GM19463 (cell line): ENCODE data around the gene ZNF514.
"Not testable (repeated sequence)": the region's sequence is repeated elsewhere in the genome, so short reads cannot be mapped to it uniquely, and the experiment has no call there.

ENCODE experiments used
- ATAC-seq: cut with Tn5 transposase; IDR thresholded peaks from one replicate; pipeline ENCODE4 v1.9.1; 2021; ENCODE audit warnings: mild to moderate bottlenecking, moderate library complexity; ENCODE audit not compliant: unreplicated experiment

The ZNF514 gene

DNA sequence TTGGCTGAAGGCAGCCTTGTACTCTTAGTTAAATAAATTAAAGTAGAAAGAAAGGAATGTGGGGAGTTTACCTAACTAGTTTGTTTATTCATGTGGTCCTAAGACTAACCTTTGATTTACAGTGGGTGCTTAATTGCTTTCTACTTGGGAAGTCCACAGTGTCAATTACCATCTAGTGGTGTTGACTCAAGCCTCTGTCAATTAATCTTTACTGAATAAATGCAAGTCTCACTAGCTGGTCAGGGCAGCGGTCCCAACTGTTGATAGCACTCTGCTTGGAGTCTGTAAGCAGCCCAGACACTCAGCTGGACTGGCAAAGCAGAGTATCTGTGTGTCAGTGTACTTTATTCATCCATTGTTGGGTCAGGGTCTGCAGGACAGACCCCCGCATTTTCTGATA is 15.8 kb downstream of the ZNF514 start:
- ATAC-seq = no peak

DNA sequence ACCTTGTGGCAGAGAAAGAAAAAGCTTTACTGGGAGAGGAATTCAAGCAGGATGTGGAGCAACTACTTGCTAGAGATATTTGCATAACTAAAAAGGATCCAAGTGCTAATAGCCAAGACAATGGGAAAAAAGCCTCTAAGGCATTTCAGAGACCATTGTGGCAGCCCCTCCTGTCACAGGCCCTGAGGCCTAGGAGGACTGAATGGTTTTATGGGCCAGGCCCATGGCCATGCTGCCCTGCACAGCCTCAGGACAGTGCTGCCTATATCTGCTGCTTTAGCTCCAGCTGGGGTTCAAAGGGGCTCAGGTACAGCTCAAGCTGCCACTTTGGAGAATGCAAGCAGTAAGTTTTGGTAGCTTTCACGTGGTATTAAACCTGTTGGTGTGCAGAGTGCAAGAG is 20.9 kb downstream of the ZNF514 start:
- no peak for ATAC-seq

DNA sequence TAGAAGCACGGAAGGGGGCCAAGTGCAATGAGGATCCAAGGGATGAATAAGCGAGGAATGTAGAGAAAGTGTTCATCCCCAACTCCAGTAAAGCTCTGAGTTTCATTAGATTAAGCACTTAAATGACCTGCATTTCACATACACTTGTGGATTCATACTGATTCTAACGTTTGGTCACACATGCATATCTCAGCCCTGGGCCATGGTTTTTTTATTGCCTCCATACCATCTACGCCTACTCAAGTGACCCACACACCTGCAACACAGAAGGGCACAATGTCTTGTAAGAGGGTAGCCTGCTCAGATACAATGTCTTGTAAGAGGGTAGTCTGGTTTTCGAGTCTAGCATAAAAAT is 37.5 kb downstream of the ZNF514 start:
- ATAC-seq = peak; percentile 10

DNA sequence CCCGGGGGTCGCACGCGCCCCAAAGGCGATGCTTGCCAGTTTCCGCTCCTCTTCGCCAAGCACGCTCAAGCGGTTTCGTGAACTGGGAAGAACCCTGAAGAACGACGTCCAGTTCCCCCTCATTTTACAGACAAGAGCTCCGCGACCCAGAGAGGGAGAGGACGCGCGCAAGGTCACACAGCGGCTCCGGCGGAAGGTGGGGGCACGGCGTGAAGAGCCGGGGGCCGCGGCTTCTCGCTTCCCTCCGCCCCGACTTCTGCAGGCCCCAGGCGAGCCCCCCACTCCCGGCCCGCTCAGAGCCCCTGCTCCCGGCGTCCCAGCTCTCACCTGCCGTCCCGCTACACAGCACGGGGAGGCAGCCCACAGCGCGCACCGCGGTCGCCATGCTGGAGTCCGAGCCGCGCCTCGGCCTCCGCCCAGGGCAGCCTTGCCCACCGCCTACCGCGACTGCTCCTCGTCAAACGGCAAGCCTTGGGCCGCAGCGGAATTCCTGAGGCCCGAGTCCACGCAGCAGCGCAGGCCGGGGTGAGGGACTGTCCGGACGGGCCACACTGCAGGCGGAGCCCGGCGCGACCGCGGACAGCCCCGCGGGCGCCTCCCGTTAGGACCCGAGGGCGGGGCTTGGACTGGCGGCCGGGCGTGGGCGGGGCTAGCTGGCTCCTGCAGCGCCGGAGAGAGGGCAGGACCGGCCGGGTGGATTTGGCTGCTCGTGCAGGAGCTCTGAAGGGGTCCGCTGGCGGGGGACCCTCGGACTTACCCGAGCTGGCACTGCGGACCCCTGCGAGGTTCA is 38.0 kb downstream of the ZNF514 start, which contains the start of gene MRPS5:
TSS of gene MRPS5 (minus strand) at position 402 of the 790 bp plus-strand sequence. CDS start at position 385, 17 bp downstream.
- peak; percentile 94 for ATAC-seq

DNA sequence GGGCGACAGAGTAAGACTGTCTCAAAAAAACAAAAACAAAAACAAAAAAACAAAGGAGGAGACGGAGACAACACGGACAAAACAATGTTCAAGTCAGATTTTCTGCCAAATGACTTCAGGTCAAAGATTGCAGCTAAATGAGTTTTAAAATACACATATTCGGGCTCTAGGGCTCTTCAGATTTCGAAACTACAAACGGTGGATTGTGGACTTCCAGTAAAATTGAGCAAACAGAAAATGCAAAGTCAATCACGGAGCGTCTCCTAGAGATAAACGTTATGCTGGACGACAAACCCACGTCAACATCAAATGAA is 38.6 kb downstream of the ZNF514 start:
- peak; percentile 0 for ATAC-seq

DNA sequence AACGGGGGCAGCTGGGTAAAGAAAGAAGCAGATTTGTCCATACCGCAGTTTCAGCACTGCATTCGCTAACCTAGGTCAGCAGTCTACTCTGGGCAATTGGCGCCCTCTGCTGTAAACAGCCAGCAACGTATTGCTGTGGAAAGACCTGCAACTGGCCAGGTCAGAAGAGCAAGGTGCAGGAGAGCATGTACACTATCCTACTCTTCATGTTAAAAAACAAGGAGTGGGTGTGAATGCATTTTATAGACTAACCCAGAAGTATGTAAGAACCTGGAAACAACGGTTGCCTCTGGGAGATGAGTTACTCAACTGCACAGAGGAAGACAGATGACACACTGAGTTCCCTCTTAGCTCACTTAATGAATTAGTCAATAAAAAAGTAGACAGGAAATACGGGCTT is 44.2 kb downstream of the ZNF514 start:
- peak; percentile 99 for ATAC-seq

DNA sequence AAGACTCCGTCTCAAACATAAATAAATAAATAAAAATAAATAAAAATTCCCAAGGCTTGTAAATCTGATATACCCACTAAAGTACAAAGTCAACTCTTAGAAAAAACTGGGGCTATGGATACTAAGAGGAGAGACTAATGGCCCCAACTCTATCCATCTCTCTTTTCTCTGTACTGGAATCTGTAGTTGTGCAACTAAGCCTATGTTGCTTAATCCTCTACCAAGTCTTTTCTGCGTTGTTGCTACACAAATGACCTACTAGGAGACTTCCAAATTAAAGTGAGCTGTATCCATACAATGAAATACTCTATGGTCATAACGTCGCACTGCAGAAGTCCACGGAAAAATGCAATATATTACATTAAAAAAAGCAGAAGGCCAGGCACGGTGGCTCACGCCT is 46.2 kb downstream of the ZNF514 start:
- ATAC-seq = no peak

DNA sequence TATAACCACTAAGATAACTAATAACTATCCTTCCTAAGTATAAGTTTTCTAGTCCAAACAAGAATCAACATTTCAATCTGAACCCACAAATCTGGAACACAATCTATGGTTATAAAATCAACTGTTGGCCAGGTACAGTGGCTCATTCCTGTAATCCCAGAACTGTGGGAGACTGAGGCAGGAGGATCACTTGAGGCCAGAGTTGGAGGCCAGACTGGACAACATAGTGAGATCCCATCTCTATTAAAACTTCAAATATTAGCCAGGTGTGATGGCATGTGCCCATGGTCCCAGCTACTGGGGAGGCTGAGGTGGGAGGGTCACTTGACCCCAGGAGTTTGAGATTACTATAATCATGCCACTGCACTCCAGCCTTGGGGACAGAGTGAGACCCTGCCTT is 49.3 kb downstream of the ZNF514 start:
- no peak for ATAC-seq

DNA sequence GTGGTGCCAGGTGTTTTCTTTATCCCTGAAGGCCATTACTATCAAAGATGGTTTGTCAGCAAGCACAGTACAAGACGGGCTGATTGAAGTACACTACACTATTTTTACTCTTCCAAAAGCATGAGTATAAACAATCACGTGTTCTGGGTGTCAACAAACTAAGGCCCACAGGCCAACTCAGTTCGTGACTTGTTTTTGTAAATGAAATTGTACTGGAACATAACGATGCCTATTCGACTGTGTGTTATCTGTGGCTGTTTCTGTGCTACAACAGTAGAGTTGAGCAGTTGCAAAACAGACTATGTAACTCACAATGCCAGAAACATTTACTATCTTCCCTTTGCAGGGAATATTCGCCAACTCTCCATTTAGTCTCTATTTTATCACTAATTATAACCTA is 50.4 kb downstream of the ZNF514 start:
- no peak for ATAC-seq

DNA sequence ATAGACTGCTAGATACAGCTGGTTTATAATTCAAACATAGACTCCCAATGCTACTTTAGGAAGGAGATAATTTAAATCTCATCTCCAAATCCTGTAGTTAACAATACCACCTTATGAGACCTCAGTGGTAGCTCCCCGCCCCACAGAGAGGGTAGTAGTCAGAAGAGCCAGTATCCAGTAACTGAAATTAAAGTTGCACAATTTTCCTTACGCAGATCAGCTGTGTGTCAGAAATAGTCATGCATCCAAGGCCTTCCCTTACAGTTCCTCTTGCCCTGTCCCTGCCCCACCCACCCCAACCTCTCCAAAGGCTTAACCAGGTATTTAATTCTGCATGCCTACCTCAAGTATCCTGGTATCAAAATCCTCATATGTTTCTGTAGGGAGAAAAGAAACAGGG is 53.6 kb downstream of the ZNF514 start:
- ATAC-seq = no peak

DNA sequence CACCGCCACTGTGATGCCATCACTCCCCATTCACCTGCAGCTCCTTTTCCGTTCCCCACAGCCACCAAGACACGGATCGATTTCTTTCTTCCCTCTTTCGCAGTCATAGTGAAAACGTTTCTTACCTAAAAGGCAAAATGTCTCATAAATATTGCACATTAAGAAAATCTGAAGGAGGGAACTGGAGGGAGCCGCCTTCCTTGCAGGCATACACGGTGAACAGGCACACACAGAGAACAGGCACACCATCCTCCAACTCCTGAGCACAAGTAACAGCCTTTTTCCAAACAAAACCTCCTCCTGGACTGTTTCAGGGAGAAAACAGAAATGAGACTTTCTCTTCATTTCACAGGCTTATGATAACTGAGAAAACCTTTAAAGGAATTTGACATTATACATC is 55.0 kb downstream of the ZNF514 start:
- no peak for ATAC-seq

DNA sequence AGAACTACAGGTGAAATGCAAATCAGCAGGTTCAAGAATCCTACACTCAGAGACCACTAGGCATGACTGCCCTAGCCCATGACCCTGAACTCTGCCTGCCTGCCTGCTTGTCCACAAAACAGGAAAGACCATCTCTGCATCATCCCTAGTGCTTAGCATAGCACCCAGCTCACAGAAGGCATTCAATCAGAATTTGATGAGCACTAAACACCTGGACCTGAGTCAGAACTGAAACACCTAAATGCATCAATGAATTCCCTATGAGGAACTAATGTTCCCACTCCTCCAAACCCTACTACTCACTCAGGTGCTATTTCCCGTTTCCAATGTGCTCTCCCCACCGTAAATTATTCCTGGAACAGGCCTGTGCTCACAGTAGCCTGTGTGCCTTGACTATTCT is 59.7 kb downstream of the ZNF514 start:
- ATAC-seq = no peak

DNA sequence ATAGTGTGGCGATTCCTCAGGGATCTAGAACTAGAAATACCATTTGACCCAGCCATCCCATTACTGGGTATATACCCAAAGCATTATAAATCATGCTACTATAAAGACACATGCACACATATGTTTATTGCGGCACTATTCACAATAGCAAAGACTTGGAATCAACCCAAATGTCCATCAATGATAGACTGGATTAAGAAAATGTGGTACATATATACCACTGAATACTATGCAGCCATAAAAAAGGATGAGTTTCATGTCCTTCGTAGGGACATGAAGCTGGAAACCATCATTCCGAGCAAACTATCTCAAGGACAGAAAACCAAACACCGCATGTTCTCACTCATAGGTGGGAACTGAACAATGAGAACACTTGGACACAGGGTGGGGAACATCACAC is 61.4 kb downstream of the ZNF514 start:
- not testable (repeated sequence) for ATAC-seq
